HepG2 (cell line): ENCODE results near the gene ODAD2. TPM values are rescaled to one million over a fixed set of nuclear protein-coding genes. Genes with fewer than 3 reads are reported as not detected.

Experiments
- ATAC-seq: fragments of 200-7000 bp; cut with Tn5 transposase; 3 replicates; pipeline ENCODE4 v1.9.1; 2020; ENCODE audit warnings: mild to moderate bottlenecking, moderate library complexity
- BruUV-seq: library from RNA; stranded (reverse); fragments of 400-500 nt; replicated peaks from 2 replicates; lab custom pipeline; 2021; lab: Mats Ljungman, UMichigan
- CTCF ChIA-PET: fragments of 300-600 bp; formaldehyde crosslinking; extraction: SDS; loops from one replicate; lab custom pipeline; 2021; ENCODE audit warnings: low total read pairs, inconsistent platforms, low intra/inter-chr PET ratio; lab: Yijun Ruan, JAX
- POLR2A ChIA-PET: fragments of 350-600 bp; sonication (Branson Sonifier 250); formaldehyde crosslinking; loops from one replicate; lab custom pipeline; 2020; ENCODE audit warnings: antibody characterized with exemption, inconsistent platforms; lab: Yijun Ruan, JAX
- DNase-seq: peaks from one replicate; pipeline ENCODE4 v3.0.0-alpha.2; 2015; ENCODE audit warnings: low spot score
- FAIRE-seq: peaks from 3 replicates; lab custom pipeline; 2011; peaks lifted over from hg19 to GRCh38; lab: Jason Lieb, UNC
- H2AFZ ChIP-seq: one replicate; pipeline ENCODE4 v1.6.1; 2011; ENCODE audit warnings: low read length, inconsistent platforms
- H3K27ac ChIP-seq: fragments of 300-600 bp; 3 replicates; pipeline ENCODE4 v1.8.0; 2011; ENCODE audit warnings: mixed run types, mild to moderate bottlenecking, mixed read lengths, low read length, inconsistent platforms; ENCODE audit not compliant: insufficient read depth; ENCODE audit errors: extremely low read length
- H3K27me3 ChIP-seq, 2 experiments: fragments of 200-600 bp in 1 of 2; 2 replicates in 1 of 2; 3 replicates in 1 of 2; pipeline versions ENCODE4 v1.6.0 to v1.8.0; 2011; ENCODE audit warnings: low read length in 2 of 2, mild to moderate bottlenecking in 2 of 2, moderate library complexity in 2 of 2, inconsistent platforms in 1 of 2; ENCODE audit not compliant: insufficient read depth in 2 of 2, control insufficient read depth in 1 of 2
- H3K36me3 ChIP-seq, 2 experiments: fragments of 200-600 bp in 1 of 2; replicated peaks in 1 of 2; 2 replicates in 1 of 2; 3 replicates in 1 of 2; pipeline versions ENCODE4 v1.5.1 to v1.8.0; 2011; ENCODE audit warnings: low read length in 2 of 2, inconsistent platforms in 1 of 2; ENCODE audit not compliant: insufficient read depth in 2 of 2, control insufficient read depth in 1 of 2
- H3K4me1 ChIP-seq: 2 replicates; pipeline ENCODE4 v1.5.1; 2012; ENCODE audit warnings: low read length, inconsistent platforms; ENCODE audit not compliant: insufficient read depth
- H3K4me2 ChIP-seq: 2 replicates; pipeline ENCODE4 v1.6.0; 2011; ENCODE audit warnings: low read depth, low read length, inconsistent platforms
- H3K4me3 ChIP-seq, 3 experiments: fragments of 200-600 bp in 1 of 3; sonication (generic), shearing (Covaris generic) in 1 of 3; replicated peaks in 1 of 3; 2 replicates each; pipeline ENCODE4 v1.5.1; 2011 to 2016; ENCODE audit warnings: low read length in 3 of 3, inconsistent platforms in 2 of 3, low read depth in 2 of 3, mild to moderate bottlenecking in 2 of 3, control low read depth in 1 of 3, mixed read lengths in 1 of 3; ENCODE audit not compliant: insufficient read depth in 1 of 3
- H3K79me2 ChIP-seq: one replicate; pipeline ENCODE4 v1.6.1; 2011; ENCODE audit warnings: low read length, inconsistent platforms; ENCODE audit not compliant: insufficient read depth
- H3K9ac ChIP-seq: 2 replicates; pipeline ENCODE4 v1.6.0; 2011; ENCODE audit warnings: mild to moderate bottlenecking, low read depth, low read length, inconsistent platforms; ENCODE audit not compliant: insufficient read depth
- H3K9me3 ChIP-seq: 2 replicates; pipeline ENCODE4 v1.5.1; 2012; ENCODE audit warnings: mild to moderate bottlenecking, low read length
- H4K20me1 ChIP-seq: 2 replicates; pipeline ENCODE4 v1.6.0; 2011; ENCODE audit warnings: inconsistent platforms, mild to moderate bottlenecking, low read length, moderate library complexity; ENCODE audit not compliant: insufficient read depth
- ARID3A ChIP-seq: IDR thresholded peaks from 2 replicates; pipeline ENCODE4 v1.6.1; 2012; ENCODE audit warnings: low read depth, low read length, improper control_type of control experiment
- CBX1 ChIP-seq: IDR thresholded peaks from one replicate; pipeline ENCODE4 v1.6.1; 2016; ENCODE audit warnings: antibody characterized with exemption, low read depth
- E2F2 ChIP-seq: sonication (generic); formaldehyde crosslinking; IDR thresholded peaks from 2 replicates; pipeline ENCODE4 v1.4.0; 2020; ENCODE audit warnings: missing genetic modification reagents, borderline replicate concordance
- ELF4 ChIP-seq: sonication (generic); formaldehyde crosslinking; IDR thresholded peaks from 2 replicates; pipeline ENCODE4 v1.5.0; 2020; ENCODE audit warnings: missing genetic modification reagents, mild to moderate bottlenecking, moderate library complexity, borderline replicate concordance
- GATA4 ChIP-seq: sonication (generic); IDR thresholded peaks from 2 replicates; pipeline ENCODE4 v1.6.1; 2016; ENCODE audit warnings: antibody characterized with exemption, low read depth, borderline replicate concordance
- RBM22 ChIP-seq: fragments of 200-400 bp; formaldehyde crosslinking; optimal IDR thresholded peaks from 2 replicates; pipeline ENCODE3; 2017; ENCODE audit warnings: mild to moderate bottlenecking, low read length, moderate library complexity
- SALL2 ChIP-seq: sonication (generic); formaldehyde crosslinking; IDR thresholded peaks from 2 replicates; pipeline ENCODE4 v1.8.1; 2023; ENCODE audit warnings: mild to moderate bottlenecking, missing genetic modification reagents, inconsistent platforms
- SSRP1 ChIP-seq: IDR thresholded peaks from 2 replicates; pipeline ENCODE4 v1.6.1; 2016; ENCODE audit warnings: control low read depth
- TFDP1 ChIP-seq: IDR thresholded peaks from 2 replicates; pipeline ENCODE4 v1.6.1; 2016; ENCODE audit warnings: missing compliant biosample characterization, missing genetic modification reagents, borderline replicate concordance
- ZNF160 ChIP-seq: sonication (generic); formaldehyde crosslinking; IDR thresholded peaks from 2 replicates; pipeline ENCODE4 v1.8.0; 2022; ENCODE audit warnings: mild to moderate bottlenecking, inconsistent platforms, missing genetic modification reagents
- ZNF687 ChIP-seq: sonication (generic); formaldehyde crosslinking; IDR thresholded peaks from 2 replicates; pipeline ENCODE4 v1.5.1; 2020; ENCODE audit warnings: mild to moderate bottlenecking, missing genetic modification reagents, moderate library complexity
- ZNF749 ChIP-seq: sonication (generic); formaldehyde crosslinking; IDR thresholded peaks from 2 replicates; pipeline ENCODE4 v1.8.0; 2022; ENCODE audit warnings: mild to moderate bottlenecking, missing genetic modification reagents, moderate library complexity, borderline replicate concordance
- ZSCAN12 ChIP-seq: sonication (generic); formaldehyde crosslinking; IDR thresholded peaks from 2 replicates; pipeline ENCODE4 v1.9.0; 2021; ENCODE audit warnings: mild to moderate bottlenecking, missing genetic modification reagents
- WGBS: methylation state at CpG from one replicate; pipeline ENCODE4 v1.1.6; 2017; ENCODE audit warnings: low lambda C conversion rate; 5-methylcytosine and 5-hydroxymethylcytosine counted together
- in situ Hi-C: cut with HindIII; loops from 2 replicates; pipeline ENCODE4 v1.10.0; 2017; ENCODE audit warnings: low pct_unique_long_range_greater_than_20kb; ENCODE audit not compliant: extremely low pct_ligation_motif_present
- intact Hi-C: fragments of 100-400 bp; cut with micrococcal nuclease; formaldehyde crosslinking; loops from one replicate; pipeline ENCODE4 v1.10.0; 2022; ENCODE audit not compliant: unreplicated experiment
- polyA plus RNA-seq, 8 experiments: library from polyadenylated mRNA; depleted of rRNA in 3 of 8; stranded (reverse) in 7 of 8; unstranded in 1 of 8; fragments of >200 nt; fragmentation: Illumina TruSeq in 4 of 8; extraction: Trizol in 4 of 8; gene quantifications; 2 replicates each; pipeline versions ENCODE4 v1.2.1 to v1.2.3, GENCODE V29; 2011 to 2016; ENCODE audit warnings: low read depth in 4 of 8, missing spikeins in 1 of 8, mixed read lengths in 1 of 8; ENCODE audit not compliant: insufficient read depth in 1 of 8
- total RNA-seq, 5 experiments: library from RNA; depleted of rRNA; stranded (reverse); fragments of >200 nt; fragmentation: Illumina TruSeq; extraction: Trizol; gene quantifications; 2 replicates each; pipeline ENCODE4 v1.2.3, GENCODE V29; 2016; ENCODE audit warnings: low read depth in 1 of 5

Gene ODAD2
- total and polyA plus RNA-seq, 2 of the 13 experiments (the other 11 are each of a cell fraction or from before 2014, with no cell fraction given) = not detected

- TF ChIP-seq ARID3A (no peak), SSRP1 (CRISPR knock-in tag) (no peak), ZNF160 (CRISPR knock-in tag) (no peak), TFDP1 (CRISPR knock-in tag) (no peak), ZSCAN12 (CRISPR knock-in tag) (no peak), RBM22 (no peak), GATA4 (no peak), ZNF749 (CRISPR knock-in tag) (no peak), E2F2 (CRISPR knock-in tag) (no peak), ELF4 (CRISPR knock-in tag) (no peak), ZNF687 (CRISPR knock-in tag) (no peak), CBX1 (no peak), SALL2 (CRISPR knock-in tag) (no peak)
- POLR2A ChIA-PET = no interaction called here
- in situ Hi-C loops (no loop called here), intact Hi-C loops (no loop called here)
- Histone ChIP-seq H4K20me1 (no peaks in the 10 kb centered on the region), H3K4me2 (no peak overlapping the region), H2AFZ (no peak overlapping the region), H3K9me3 (no peaks in the 10 kb centered on the region), H3K36me3 (no peaks in the 10 kb centered on the region), H3K9ac (no peak overlapping the region), H3K79me2 (no peaks in the 10 kb centered on the region), H3K4me3 (no peak overlapping the region), H3K4me1 (no peaks in the 10 kb centered on the region), H3K27ac (no peak overlapping the region), H3K27me3 (no peaks in the 10 kb centered on the region; a peak in 1 of 5 replicates)
- CTCF ChIA-PET = no interaction called here
- ATAC-seq = no peak
- no TSS peak for BruUV-seq
- 6% methylated on average over 4 of the region's 4 CpGs for WGBS
- no peak for DNase-seq
- FAIRE-seq = no peak
These were observed 176.6 kb downstream of the ODAD2 start for GRCh38 chr10:27822301-27822700.
